ENCODE data around the gene RABGAP1.

RABGAP1 gene

GRCh38 chr9:123053711-123054110 is 112.9 kb downstream of the RABGAP1 start:
- DNase-seq, result no peak

GRCh38 chr9:123058834-123059233 is 118.0 kb downstream of the RABGAP1 start:
- DNase-seq, result no peak

DNA sequence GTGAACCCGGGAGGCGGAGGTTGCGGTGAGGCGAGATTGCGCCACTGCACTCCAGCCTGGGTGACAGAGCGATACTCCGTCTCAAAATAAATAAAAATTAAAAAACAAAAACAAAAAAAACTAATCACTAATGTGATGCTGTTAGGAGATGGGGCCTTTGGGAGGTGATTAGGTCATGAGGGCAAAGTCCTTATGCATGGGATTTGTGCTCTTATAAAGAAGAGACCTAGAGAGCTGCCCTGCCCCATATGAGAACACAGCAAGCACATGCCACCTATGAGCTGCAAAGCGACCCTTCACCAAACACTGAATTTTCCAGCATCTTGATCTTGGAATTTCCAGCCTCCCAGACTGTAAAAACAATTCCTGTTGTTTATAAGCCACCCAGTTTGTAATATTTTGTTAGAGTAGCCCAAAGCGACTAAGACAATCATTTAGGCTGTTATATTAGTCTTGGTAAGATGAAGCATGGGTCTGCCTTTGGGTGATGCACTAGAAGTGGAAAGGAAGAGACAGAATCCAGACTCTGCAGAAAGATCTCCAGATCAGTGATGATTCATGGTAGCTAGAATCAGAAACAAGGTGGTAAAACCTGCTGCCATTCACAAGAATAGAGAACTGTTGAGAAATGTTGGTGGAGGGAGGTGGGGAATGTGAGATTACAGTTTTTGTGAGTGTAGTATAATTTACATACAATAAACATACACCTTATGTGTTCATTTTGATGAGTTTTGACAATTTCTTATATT is 118.8 kb downstream of the RABGAP1 start:
- DNase-seq, result no peak

- DNase-seq, result no peak
Observed at GRCh38 chr9:123061216-123061615, 120.4 kb downstream of the RABGAP1 start.

- no peak for DNase-seq
Observed at GRCh38 chr9:123062351-123063176, 121.7 kb downstream of the RABGAP1 start.

DNA sequence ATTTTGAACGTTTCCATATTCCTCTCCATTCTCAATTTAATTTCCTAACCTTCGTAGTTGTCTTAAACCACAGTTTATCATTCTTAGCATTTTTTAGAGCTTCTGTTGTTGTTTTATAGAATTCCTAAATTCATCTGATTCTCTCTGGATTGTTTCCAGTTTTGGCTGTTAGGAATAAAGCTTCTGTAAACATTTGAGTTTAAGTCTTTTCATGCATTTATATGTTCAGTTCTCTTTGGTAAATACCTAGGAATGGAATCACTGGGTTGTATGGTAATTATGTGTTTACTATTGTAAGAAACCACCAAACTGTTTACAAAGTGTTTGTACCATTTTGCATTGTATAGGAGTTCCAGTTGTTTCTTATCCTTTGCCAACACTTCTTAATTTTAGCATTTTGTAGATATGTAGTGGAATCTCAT is 122.4 kb downstream of the RABGAP1 start:
- no peak for DNase-seq

- no peak for DNase-seq
Observed at GRCh38 chr9:123063896-123064295, 123.1 kb downstream of the RABGAP1 start.

GRCh38 chr9:123064716-123065115 is 123.9 kb downstream of the RABGAP1 start:
- no peak for DNase-seq

DNA sequence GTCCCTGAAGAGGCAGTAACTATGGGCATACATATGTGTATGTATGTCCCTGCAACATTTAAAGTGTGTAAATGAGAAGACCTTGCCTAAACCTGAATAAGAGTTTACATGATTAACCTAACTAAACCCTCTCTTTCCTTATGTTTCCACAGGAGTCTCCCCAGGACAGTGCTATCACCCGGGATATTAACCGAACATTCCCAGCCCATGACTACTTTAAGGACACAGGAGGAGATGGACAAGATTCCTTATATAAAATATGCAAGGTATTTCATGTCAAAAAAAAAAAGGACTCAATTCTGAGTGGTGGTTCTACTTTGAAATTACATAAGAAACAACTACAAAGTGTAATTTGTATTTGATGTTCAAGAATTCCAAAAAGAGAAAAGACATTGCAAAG is 124.4 kb downstream of the RABGAP1 start:
- no peak for DNase-seq

- DNase-seq, result no peak
Observed at GRCh38 chr9:123067136-123067535, 126.3 kb downstream of the RABGAP1 start.

GRCh38 chr9:123069010-123069481 is 128.2 kb downstream of the RABGAP1 start:
- DNase-seq, result no peak

GRCh38 chr9:123070198-123070597 is 129.4 kb downstream of the RABGAP1 start:
- DNase-seq, result no peak

DNA sequence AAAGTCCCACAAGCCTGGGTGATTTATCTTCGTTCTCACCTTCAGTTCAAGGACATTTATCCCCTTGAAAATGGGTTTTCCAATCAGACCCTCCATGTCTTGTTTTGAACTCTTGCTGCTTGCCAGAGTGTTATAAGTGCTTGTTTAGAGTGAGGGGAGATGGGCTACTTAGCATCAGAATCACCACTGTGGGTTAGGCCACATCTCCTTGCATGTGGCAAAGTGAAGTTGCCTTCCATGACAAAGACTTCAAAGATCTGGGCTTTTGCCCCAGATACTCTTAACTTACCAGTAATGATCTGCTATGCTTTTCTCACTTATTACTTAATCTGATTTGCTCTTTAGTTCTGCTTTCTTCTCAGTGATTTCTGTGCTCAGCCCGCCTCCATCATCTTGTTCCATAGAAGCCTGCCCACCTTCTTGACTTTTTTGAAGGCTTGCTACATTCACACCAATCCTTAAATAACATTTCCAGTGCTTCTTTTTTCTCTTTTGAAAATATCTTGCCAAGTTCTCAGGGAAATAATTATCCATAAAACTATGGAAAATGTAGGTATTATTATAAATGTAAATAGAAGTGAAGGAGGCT is 131.7 kb downstream of the RABGAP1 start:
- DNase-seq, result no peak

DNA sequence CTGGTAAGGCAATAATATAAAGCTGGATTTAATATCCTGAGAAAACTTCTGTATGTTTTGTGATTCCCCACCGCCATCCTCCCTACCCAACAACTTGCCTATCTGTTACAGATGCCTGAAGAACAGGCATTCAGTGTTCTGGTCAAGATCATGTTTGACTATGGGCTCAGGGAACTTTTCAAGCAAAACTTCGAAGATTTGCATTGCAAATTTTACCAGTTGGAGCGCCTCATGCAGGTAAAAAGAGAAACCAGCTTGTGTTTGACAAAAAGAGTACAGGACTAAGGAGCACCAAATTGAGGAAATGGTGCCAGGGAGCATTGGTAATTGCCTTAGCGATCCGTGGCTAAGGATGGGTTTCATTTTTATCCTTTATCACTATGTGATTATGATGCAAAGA is 132.6 kb downstream of the RABGAP1 start:
- no peak for DNase-seq

- no peak for DNase-seq
Observed at GRCh38 chr9:123073991-123074422, 133.2 kb downstream of the RABGAP1 start.

GRCh38 chr9:123074628-123075027 is 133.8 kb downstream of the RABGAP1 start:
- no peak for DNase-seq

DNA sequence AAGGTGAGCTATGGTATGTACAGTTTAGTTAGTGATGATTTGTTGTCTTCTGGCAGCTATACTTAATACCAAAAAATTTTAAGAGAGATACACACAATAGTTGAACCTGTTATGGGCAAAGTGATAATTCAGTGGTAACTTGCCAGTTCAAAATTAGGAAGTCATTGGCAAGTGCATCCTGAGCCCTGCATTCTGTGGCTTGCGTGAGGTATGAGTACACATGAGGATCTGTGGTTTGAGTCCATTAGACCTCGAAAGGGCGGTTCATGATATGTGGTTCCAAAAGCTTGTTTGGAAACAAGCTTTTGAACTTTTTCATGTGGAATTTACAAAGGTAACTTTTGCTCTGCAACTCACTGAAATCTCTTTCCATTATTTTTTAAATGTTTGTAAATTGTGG is 139.6 kb downstream of the RABGAP1 start:
- DNase-seq, result no peak

DNA sequence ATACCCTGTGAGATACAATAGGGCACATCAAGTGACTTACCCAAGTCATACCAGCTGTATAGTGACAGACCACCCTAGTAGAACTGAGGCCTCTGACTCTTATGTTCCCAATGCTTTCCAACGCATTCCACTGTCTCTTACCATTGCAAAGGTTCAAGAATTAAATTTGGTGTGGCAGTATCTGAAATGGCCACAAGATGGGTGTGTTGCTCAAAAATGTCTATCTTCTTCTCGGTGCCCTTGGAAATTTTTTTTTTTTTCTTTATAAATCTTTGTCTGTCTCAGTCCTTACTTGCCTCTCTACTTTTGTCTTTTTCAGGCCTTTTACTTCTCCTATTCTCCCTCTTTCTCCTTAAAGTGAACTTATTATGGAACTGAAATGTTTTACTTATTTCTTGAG is 141.0 kb downstream of the RABGAP1 start:
- DNase-seq, result peak; percentile 18

- no peak for DNase-seq
Observed at GRCh38 chr9:123083680-123084079, 142.9 kb downstream of the RABGAP1 start.

DNA sequence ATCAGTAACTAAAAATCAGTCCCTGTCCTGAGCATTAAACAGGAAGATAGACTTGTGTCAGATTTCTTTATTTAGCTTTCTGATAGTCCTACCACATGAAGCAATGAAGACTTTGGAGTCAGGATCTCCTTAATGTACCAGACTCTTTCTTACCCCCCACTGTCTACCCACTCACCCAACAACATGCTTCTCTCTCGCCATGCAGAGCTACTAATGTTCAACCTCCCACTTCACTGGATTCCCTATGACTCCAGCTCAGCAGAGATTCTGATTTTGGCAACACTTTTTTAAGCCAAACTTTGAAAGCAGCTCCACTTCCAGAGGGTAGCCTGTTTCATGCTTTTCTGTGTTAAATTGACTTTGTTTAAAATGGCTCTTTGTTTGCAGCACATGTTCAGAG is 143.4 kb downstream of the RABGAP1 start:
- no peak for DNase-seq

DNA sequence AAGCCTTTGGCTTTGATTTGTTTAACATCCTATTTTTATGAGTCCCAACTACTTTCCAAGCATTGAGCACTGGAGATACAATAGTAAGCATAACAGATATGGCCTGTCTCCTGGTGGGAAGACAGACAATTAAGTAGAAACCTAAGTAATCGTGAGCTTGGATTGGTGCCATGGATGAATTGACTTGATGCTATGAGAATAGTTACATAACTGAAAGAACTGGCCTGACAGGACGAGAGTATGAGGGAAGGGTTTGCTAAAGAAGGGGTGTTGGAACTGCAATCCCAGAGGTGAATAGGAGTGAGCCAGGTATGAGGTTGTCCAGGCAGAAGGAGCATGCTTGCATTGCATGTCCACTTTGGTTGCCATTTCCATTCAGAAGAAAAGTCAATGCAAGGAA is 145.1 kb downstream of the RABGAP1 start:
- no peak for DNase-seq

DNA sequence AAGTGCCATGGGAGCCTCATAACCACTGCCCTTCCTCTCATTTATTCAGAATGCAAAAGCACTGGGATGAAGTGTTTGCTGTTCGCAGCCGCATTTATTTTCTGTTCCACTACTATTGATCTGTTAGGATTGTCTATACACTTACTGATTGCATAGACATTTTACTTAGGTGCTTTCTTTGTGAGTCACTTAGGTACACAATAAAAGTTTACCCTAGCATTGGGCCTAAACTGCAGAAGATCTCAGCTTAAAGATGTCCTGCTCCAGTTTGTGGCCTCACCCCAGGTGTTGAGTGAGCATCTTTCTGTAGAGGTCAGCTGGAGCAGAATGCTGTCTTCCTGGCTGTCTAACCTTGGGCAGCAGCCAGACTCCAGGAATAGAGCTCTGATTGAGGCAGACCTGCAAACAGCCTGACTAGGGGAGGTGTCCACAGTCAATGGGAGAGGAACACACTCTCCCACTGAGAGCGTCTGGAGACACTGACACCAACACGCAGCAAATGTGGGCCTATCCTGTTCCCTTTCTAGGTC is 146.6 kb downstream of the RABGAP1 start:
- no peak for DNase-seq

DNA sequence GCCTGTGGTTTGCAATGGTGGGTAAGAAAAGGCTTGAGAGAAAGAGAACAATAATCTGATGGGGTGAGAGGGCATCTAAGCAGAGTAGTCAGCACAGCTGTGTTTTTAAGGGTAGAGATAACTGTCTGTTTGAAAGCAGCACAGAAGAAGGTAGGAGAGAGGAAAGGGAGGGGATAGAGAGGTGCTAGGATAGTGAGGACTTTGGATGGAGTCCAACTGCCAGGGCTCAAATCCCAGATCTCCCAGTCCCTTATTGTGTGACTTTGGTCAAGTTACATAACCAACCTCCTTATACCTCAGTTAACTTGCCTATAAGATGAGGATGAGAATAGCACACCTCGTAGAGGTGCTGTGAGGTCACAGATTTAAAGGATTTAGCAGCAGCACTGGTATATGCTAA is 148.2 kb downstream of the RABGAP1 start:
- DNase-seq, result no peak

All from stimulated activated CD4-positive, alpha-beta T cell treated with anti-CD3 and anti-CD28 coated beads, Interleukin-15, amount 100 ng/mL, for 24 hours (primary cell).